GM19240 (cell line): Measurements from ENCODE around the gene CTBP2.

Experiments used
- DNase-seq: peaks from one replicate; pipeline ENCODE4 v3.0.0; 2011; ENCODE audit warnings: low spot score; ENCODE audit not compliant: insufficient read length

Gene CTBP2

DNA sequence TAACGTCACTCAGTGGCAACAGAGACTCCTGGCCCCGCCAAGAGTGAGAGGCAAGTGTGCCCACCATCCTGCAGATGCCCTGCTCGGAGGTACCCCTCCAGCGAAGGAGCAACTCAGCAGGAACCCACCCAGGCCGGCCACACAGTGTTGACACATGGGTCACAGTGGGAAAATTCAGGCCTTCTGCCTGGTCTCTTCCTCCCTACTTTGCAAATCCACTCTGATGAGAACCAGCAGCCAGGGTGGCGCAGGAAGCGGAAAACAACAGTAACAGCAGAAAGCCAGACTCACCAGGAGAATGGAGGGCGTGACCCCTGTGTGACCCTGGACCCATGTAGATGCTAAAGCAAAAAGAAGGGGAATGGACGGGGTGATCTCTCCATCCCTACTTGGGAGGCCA, 53.8 kb downstream of the CTBP2 start:
- DNase-seq = no peak

DNA sequence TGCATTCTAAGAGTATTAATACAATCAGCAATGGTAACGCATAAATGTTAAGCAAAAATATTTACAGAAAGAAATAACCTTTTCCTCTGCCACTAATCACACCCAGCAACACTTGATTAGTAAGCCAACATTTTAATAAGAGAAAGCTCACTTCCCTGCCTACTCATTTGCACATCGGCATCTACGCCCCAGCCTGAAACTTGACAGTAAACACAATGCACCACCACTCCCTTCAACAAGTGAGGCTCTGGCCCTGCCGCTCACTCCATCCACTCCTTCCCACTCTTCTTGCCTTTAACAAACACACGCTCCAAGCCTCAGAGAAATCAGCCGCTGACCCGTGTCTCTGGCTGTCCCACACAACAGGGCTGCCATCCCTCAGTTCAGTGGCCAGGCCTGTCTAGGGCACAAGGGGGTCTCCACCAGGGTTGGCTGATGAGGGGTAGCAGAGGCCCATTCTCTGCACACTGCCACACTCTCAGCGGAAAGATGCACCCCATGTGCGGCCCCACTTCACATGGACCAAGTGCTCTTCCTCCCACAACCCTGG, 54.6 kb downstream of the CTBP2 start:
- DNase-seq = no peak

DNA sequence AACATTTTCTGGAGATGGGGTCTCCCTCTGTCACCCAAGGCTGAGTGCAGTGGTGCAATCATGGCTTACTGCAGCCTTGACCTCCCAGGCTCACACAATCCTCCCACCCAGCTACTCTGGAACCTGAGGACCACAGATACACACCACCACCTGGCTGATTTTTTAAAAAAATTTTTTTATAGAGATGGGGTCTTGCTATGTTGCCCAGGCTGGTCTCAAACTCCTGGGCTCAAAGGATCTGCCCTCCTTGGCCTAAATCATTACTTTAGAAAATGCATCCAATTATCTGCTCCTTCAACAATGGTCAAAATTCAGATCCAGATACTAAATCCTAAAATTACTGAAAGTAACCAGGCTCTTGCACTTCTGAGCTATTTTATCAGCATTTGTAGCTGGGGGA, 55.2 kb downstream of the CTBP2 start:
- no peak for DNase-seq

DNA sequence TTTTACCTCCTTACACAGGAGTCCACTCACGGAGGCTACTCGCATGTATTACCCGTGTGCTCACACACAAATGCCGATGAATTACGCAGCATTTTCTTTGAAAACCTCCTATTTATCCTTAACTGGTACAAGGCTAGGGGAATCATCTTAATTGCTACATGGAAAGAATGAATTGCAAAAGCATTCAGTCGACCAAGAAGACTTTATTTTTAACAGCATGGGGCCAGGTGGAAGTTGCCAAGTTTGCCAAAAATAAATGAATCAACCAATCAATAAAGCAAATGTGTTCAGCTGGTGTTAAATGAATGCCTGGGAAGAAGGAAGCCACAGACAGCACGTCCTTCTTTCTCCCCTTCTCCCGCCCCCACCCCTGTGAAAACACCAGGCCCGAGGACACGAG, 55.8 kb downstream of the CTBP2 start:
- DNase-seq = no peak

DNA sequence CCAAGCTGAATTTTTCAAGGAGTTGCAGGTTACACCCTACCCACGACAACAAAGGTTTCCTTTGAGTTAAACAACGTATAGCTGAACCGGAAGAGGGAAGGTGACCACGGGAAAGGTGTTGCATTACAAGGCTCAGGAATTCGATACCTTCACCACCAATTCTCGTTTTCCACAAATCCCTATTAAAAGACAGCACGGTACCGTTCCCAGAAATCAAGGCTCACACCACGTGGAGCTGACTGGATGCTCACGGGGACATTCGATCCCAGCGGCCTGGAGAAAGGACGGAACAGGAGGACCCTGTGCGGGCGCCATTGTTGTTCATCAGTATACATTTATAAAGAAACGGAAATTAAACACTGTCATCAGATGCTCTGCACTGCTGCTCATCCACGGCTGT, 56.4 kb downstream of the CTBP2 start:
- no peak for DNase-seq

DNA sequence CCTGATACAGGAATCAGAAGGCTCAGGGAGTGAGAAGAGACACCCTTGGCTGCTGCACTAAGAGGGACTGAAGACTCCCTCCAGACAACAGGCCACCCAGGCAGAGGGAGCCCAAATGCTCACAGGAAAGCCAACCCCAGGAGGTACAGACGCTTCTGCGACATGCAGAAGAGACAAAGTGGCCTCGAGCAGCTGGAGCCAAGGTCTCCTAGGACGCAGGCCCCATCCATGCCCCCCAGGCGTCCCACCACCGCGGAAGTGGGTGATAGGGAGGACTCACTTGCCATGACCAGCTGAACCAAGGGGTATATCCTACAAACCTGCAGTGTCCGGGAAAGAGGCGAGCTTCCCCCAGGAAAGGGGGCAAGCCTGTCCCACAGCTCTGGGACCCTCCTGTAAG, 56.9 kb downstream of the CTBP2 start:
- no peak for DNase-seq

DNA sequence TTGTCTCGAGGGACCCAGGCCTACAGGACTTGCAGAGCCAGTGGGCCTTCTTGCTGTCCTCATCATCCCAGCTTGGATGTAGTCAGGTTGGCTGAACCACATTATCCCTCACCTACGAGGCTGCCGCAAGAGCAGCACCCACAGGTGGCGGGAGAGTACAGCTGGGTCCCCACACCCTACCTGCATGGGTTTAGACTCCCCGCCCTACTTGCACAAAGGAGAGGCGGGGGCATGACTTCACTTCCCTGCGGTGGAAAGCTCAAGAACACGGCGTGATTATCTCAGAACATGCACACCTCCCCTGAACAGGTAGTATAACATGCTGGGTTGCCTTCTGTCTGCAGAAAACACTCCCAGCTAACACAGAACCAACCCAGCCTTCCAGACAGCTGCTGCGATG, 57.5 kb downstream of the CTBP2 start:
- DNase-seq = no peak

DNA sequence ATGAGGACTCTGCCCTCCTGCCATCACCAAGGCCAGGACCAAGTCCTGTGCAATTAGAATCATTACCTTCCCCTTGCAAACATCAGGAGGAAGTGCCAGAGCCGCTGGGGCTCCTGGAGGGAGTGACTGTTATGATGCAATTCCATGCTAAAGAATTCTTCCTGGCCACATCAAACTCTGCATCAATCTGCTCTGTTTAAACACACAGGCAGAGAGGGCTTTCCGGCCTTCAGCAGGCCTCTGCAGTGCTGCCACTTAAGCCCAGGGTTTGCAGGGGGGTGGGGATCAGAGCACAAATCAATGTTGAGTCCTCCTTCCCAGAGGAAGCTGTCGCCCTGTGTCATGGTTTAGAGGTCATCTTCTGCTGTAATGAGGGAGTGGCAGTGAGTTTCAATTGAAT, 58.1 kb downstream of the CTBP2 start:
- no peak for DNase-seq

DNA sequence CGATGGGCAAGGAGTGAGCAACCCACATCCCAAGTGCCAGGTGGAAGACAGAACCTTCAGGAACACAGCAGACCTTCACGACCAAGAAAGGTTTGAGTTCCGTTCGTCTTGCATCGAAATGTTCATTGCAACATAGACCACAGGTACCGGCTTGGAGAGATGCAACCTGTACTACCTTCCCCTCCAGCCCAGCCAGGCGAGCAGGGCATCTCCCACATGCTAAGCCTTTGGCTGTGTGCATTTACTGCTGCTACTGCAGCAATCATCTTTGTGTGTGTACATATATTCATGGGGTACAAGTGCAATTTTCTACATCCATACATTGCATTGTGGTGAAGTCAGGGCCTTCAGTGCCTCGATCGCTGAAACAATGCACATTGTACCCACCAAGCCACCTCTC, 58.8 kb downstream of the CTBP2 start:
- DNase-seq = no peak

DNA sequence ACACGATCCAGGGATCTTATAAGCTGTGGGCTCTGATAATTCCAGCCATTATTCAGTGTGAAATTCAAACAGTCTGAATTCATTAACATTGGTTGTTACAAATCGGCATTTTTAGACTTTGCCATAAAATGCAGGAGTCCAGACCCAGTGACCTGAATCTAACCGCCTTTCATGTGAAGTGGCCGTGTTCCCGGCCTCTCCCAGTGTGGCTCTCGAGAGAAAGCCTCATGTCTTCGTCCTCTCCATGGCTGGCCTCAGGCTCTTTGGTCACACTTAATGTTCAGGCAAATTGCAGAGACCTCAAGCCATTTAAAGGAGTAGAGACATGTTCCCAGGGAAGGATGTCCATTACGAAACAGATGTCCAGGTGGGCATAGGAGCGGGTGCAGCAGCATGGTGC, 59.3 kb downstream of the CTBP2 start:
- DNase-seq = no peak

DNA sequence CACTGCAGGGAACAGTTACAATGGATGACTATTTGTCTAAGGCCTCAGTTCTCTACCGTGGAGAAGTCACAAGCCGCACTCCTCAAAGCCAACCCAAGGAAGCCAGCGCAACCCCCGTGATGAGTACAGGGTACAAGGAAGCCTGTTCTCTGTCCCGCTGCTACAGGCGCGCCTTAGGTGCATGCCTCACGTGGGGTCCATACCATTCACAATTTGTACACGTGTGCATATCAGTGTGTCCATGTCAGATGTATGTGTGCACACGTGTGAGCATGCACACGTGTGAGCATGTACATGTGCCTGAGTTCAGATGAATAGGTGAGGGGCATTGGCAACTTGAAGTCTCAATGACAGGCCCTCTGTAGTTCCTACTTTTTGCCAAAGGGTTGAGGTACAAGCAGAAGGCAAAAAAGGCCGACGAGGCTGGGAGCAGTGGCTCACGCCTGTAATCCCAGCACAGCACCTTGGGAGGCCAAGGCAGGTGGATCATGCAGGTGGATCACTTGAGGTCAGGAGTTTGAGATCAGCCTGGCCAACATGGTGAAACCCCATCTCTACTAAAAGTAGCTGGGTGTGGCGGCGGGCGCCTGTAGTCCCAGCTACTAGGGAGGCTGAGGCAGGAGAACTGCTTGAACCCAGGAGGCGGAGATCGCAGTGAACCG, 62.8 kb downstream of the CTBP2 start:
- no peak for DNase-seq

DNA sequence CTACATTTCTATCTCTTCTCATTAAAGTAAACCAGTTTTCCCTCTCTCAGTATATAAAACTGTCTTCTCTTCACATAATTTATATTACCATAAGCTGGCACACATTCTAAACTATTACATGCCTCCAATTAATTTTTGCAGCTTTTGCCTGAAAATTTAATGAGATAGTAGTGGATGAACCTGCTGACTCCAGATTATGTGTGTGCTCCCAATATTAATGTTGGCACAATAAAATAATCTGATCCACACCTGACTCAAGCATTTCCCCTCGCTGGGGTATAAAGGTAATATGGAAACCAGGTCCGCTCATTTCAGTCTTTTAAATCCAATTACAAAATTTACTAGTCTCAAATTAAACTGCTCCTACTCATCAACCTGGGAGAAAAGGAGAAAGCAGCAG, 63.4 kb downstream of the CTBP2 start:
- no peak for DNase-seq

DNA sequence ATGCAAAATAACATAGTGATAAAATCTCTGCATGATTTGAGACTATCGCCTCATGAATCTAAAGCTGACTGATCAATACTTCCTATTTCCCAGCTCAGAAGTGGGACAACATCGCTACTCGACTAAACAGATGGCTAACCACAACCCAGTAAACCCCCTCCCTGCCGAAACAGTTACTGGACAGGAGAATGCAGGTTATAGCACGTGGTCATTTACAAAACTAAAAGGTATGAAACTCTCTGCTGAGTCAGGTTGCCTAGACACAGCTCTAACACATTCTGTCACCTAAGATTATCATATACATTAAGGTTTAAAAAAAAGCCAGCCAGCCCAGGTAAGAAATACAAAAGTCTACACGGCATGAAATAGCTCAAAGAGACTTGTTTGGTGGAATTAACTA, 64.0 kb downstream of the CTBP2 start:
- no peak for DNase-seq

DNA sequence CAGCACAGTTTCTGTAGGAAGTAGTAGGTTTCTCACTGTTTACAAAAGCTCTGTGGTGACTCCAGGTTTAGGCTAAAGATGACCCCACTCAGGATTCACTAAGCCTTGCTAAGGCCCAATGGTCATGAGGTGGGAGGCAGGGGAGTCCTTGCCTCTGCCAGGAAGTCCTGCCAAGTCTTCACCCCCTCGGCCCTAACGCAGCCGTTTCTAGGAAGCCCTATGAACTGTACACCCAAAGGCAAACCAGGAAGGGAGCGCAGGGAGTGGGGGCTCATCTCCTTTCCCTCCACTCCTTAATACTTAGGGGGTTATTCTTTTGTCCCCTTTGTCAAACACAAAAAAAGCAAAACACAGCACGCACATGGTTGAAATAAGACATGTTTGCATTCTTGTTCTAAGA, 64.6 kb downstream of the CTBP2 start:
- DNase-seq = no peak

DNA sequence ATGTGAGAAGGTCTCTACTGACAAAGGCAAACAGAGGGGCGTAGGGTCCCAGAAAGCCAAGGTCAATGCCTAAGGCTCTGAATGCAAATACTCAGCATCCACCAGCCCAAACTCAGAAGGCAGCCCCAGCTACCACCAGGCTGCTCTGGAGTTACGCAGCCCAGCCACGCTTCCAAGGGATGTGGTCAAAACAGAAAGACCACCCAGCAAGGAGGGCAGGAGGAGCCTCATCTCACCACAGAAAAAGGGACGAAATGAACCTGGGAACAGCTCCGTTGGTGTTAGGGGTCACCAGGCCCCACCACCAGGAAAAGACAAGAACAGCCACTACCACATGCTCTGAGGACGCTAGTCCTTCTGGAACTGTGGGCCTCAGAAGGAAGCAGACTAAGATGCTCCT, 65.1 kb downstream of the CTBP2 start:
- no peak for DNase-seq

DNA sequence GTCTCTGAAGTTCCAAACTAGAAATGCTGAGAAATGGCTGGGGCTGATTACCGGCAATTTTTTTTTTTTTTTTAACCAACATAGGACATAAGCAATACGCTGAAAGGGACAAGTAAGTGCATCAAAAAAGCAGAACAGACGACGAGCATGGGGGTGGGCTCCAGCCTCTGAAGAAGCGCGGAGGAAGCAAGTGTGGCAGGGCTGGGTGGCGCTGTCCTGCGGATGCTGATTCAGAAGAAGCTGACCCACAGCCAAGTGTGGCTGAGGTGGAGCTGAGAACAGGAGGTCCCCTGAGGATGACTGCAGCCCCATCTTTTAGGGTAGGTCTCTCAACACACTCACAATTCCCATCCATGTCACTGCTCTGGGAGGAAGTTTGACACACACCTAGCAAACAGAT, 65.6 kb downstream of the CTBP2 start:
- no peak for DNase-seq

DNA sequence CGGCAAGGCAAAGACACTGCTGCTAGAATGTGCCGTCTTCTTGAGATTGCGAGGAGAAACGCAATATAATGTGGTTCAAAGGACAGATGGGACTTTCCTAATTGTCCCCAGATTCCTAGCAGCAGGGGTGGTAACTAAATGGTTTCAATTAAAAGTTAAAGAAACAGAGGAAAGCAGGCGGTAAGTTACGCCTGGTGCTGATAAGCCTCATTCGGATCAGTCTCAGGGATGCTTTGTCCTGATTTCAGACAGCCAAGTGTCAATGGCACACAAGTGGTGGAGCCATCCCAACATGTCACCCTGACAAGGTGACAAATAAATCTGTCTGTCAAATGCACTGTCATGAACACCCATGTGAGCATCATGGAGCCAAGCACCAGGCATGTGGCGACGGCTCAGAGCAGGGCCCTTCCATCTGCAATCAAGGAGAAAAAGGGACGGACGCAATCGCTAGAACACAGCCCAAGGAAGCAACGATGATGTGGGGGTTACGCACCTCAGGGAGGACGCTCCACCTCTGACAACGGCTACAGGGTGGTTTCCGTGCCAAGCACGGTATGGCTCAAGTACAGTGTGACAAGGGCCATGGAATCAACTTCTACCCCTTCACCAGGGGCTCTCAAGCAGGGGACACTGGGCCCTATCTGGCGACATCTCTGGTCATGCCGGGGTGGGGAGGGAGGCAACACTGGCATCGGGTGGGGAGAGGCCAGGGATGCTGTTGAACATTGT, 66.2 kb downstream of the CTBP2 start:
- no peak for DNase-seq

DNA sequence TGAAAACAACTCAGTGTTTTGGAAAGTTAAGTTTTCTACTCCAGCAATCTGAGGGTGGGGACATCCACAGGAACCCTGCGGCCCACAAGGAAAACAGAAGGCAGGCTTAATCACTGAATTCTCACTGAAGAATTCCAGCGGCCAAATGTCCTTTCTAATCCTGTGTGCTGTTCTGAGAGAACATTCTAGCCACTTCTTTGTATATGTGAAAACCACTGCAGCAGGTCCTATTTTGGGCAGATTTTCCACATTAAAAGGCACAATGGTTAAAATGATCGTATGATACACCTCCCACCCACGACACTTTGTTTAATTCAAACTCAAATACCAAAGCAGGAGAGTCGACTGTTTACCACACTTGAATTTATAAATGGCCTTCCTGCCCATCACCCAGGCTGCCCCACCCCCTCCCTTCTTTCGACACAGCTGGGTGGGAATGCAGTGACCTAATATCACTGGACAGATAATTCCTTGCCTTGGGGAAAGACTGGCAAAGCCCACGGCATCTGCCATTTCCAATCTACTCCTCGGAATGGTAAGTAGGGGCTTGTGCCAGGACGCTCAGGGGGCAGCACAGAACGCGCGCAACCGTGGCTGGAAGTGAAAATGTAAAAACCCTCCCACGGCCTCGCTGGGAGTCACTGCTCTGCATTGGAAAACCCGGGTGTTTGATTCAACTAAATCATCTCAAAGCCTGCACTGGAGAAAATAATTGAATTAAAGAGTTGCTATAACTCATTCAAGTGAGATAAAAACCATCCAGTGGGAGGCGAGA, 67.0 kb downstream of the CTBP2 start:
- DNase-seq = no peak

DNA sequence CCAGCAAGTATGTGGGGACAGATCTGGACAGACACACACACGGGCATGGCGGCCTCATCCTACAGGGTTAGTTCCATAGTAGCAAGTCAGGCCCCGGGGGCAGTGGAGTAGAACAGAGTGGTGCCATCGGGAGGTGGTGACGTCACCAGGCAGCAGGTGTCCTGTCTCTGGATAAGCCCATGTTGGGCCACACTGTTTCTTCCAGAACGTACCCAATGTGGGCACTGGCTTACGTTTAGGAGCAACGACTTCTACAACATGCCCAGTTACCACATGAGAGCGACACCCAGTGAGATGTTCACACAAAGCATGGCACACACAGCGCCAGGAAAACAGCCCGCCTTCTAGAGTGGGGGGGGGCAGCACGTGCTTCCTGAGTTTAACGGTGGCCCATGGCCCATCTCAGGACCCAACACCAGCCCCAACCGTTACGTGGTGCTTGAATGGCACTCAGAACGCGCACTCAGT, 67.8 kb downstream of the CTBP2 start:
- no peak for DNase-seq

DNA sequence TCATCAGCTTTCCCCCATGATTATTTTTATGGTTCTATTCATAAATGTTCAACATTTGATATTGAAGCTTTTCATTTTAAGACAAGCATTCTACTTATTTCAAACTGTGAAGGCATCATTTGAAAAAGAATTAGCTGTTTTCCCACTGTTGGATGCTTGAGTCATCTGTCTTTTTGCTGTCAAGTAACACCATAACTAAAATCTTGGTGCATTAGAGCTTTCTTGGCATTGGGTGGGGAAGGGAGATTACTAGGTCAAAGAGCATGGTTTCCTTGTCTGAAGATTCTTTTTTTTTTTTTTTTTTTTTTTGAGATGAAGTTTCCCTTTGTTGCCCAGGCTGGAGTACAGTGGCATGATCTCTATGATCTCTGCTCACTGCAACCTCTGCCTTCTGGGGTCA, 68.5 kb downstream of the CTBP2 start:
- DNase-seq = no peak

DNA sequence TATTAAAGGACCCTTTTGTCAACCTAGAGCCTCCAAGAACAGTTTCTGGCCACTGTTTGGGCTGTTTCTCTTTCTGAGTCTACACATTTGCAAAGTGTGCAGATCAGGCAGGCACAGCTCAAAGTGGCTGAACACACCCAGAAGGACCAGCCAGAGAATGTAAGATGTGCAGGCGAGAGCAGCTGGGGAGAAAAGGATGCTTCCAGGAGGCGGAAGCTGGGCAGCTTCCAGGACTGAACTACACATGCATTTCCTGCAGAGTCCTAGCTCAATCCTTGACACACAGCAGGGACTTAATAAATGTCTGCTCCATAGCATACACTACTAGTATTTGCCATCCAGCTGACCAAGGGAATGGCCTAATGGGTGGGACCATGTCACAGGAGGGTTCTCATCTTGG, 70.9 kb downstream of the CTBP2 start:
- DNase-seq = no peak

DNA sequence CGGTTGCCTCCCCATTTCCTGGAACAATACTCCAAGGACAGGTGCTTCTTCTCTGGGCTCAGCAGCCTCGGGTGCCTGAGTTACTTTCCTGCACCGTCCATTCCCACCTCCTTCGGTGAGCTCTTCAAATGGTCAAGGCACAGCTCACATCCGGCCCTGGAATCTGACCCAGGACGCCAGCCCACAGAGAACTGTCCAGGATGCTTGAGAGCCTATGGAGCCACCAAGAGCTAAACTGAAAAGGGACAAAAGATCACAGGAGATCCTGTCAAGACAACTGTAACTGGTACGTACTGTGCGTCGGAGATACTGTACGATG, 72.5 kb downstream of the CTBP2 start:
- DNase-seq = no peak
